GM12865 (cell line): ENCODE measurements around the gene FGL2.
"Not testable (repeated sequence)": the region's sequence is repeated elsewhere in the genome, so short reads cannot be mapped to it uniquely, and the experiment has no call there.

ENCODE experiments used
- DNase-seq: peaks from one replicate; pipeline ENCODE4 v3.0.0; 2010; ENCODE audit warnings: low read depth
- H3K4me3 ChIP-seq: 2 replicates; pipeline ENCODE4 v1.5.1; 2011; ENCODE audit warnings: mild to moderate bottlenecking, low read depth, low read length, control low read depth
- CTCF ChIP-seq: IDR thresholded peaks from 2 replicates; pipeline ENCODE4 v1.5.1; 2011; ENCODE audit warnings: low read length, control low read depth, low read depth, inconsistent platforms; ENCODE audit not compliant: insufficient read depth; ENCODE audit errors: missing control alignments

The FGL2 gene

GRCh38 chr7:77244222-77244934, 44.8 kb upstream of the FGL2 start:
- H3K4me3 ChIP-seq: no peak overlapping the region
- no peak for TF ChIP-seq CTCF
- no peak for DNase-seq

DNA sequence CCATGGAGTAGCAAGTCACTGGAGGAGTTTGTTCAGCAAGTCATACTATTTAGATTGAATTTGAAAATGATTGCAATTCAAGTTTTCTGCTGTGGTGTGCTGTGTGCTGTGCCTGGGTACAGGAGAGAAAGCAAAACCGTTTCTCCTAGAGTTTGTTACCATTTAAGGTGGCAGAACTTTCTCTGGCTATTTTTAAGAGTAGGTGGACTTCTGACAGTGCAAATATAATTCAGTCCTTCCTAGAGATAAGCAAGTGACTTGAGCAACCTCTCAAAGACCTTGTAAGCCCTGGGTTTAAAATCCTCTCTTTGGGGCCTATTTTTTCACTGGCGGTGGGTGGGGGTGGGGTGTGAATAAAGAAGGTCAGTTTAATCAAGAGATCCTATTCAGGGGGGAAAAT, 42.9 kb upstream of the FGL2 start:
- TF ChIP-seq CTCF: no peak
- no peak for DNase-seq
- no peak overlapping the region for H3K4me3 ChIP-seq

GRCh38 chr7:77242068-77242467, 42.4 kb upstream of the FGL2 start:
- H3K4me3 ChIP-seq: no peak overlapping the region
- DNase-seq: no peak
- TF ChIP-seq CTCF: no peak

- TF ChIP-seq CTCF: no peak
- DNase-seq: no peak
- no peak overlapping the region for H3K4me3 ChIP-seq
These were observed 39.9 kb upstream of the FGL2 start for GRCh38 chr7:77239471-77239870.

- no peak for TF ChIP-seq CTCF
- no peak for DNase-seq
- H3K4me3 ChIP-seq: no peak overlapping the region
These were observed 39.1 kb upstream of the FGL2 start for GRCh38 chr7:77238703-77239136.

- no peak for DNase-seq
- no peak overlapping the region for H3K4me3 ChIP-seq
- no peak for TF ChIP-seq CTCF
These were observed 35.7 kb upstream of the FGL2 start for GRCh38 chr7:77235276-77235675.

GRCh38 chr7:77232467-77232866, 32.8 kb upstream of the FGL2 start:
- no peak overlapping the region for H3K4me3 ChIP-seq
- no peak for TF ChIP-seq CTCF
- DNase-seq: no peak

- not testable (repeated sequence) for H3K4me3 ChIP-seq, DNase-seq
These were observed 29.2 kb upstream of the FGL2 start for GRCh38 chr7:77228795-77229194.
